GM18951 (cell line): ENCODE measurements around the gene DNAAF2.

ENCODE experiments used
- POLR2A ChIP-seq: IDR thresholded peaks from 4 replicates; pipeline ENCODE4 v1.6.1; 2011; ENCODE audit warnings: mild to moderate bottlenecking; ENCODE audit not compliant: insufficient read length, insufficient read depth; ENCODE audit errors: extremely low read depth
- in situ Hi-C: fragments of 300-500 bp; cut with MboI; formaldehyde crosslinking; loops from one replicate; pipeline ENCODE4 v1.12.0; 2022; ENCODE audit warnings: low sequenced_read_pairs, mixed read lengths, inconsistent platforms; ENCODE audit not compliant: unreplicated experiment

DNAAF2 gene

GRCh38 chr14:49617852-49618519 is 17.1 kb downstream of the DNAAF2 start:
- TF ChIP-seq POLR2A = no peak
- in situ Hi-C loops = no loop called here

GRCh38 chr14:49615776-49616175 is 19.3 kb downstream of the DNAAF2 start:
- in situ Hi-C loops = no loop called here

GRCh38 chr14:49614196-49614595 is 20.8 kb downstream of the DNAAF2 start:
- no peak for TF ChIP-seq POLR2A
- in situ Hi-C loops = no loop called here

More at GRCh38 chr14:49615776-49616175, 19.3 kb downstream of the DNAAF2 start:
- no peak for TF ChIP-seq POLR2A

- TF ChIP-seq POLR2A = no peak
- in situ Hi-C loops = no loop called here
Observed at GRCh38 chr14:49612671-49613070, 22.4 kb downstream of the DNAAF2 start.

- TF ChIP-seq POLR2A = no peak
- in situ Hi-C loops = no loop called here
Observed at GRCh38 chr14:49612251-49612650, 22.8 kb downstream of the DNAAF2 start.

- TF ChIP-seq POLR2A = no peak
Observed at GRCh38 chr14:49607583-49607982, 27.5 kb downstream of the DNAAF2 start.

GRCh38 chr14:49598485-49599300 is 36.4 kb downstream of the DNAAF2 start, which contains the start of gene LRR1:
Gene LRR1, plus strand, starts transcription at chr14:49598940. Its CDS starts 81 bp downstream, at chr14:49599021.
- peak; percentile 88 for TF ChIP-seq POLR2A

More at GRCh38 chr14:49607583-49607982, 27.5 kb downstream of the DNAAF2 start:
- in situ Hi-C loops = no loop called here

GRCh38 chr14:49598189-49598484 is 36.9 kb downstream of the DNAAF2 start:
- in situ Hi-C loops = no loop called here
- TF ChIP-seq POLR2A = no peak

More at GRCh38 chr14:49598485-49599300, 36.4 kb downstream of the DNAAF2 start, which contains the start of gene LRR1:
- in situ Hi-C loops = no loop called here

- in situ Hi-C loops = no loop called here
Observed at GRCh38 chr14:49594347-49595091, 40.5 kb downstream of the DNAAF2 start.

GRCh38 chr14:49593016-49593415 is 42.0 kb downstream of the DNAAF2 start:
- no peak for TF ChIP-seq POLR2A
- in situ Hi-C loops = no loop called here

More at GRCh38 chr14:49594347-49595091, 40.5 kb downstream of the DNAAF2 start:
- no peak for TF ChIP-seq POLR2A

- TF ChIP-seq POLR2A = no peak
- in situ Hi-C loops = no loop called here
Observed at GRCh38 chr14:49589387-49589786, 45.7 kb downstream of the DNAAF2 start.

- in situ Hi-C loops = no loop called here
- no peak for TF ChIP-seq POLR2A
Observed at GRCh38 chr14:49586673-49587460, 48.2 kb downstream of the DNAAF2 start.
